Activated T-helper 1 cell treated with anti-CD3 and anti-CD28 coated beads, Interleukin-2, amount 50 U/mL, for 16 hours (primary cell): ENCODE measurements around the gene CEBPA.

Experiments
- DNase-seq, 2 donors: peaks; one replicate each; pipeline ENCODE4 v3.0.0-alpha.2; 2020; ENCODE audit warnings: low read depth in 1 of 2, low spot score in 1 of 2

Gene CEBPA

GRCh38 chr19:33273881-33274662 is 28.3 kb downstream of the CEBPA start:
- no peak for DNase-seq

DNA sequence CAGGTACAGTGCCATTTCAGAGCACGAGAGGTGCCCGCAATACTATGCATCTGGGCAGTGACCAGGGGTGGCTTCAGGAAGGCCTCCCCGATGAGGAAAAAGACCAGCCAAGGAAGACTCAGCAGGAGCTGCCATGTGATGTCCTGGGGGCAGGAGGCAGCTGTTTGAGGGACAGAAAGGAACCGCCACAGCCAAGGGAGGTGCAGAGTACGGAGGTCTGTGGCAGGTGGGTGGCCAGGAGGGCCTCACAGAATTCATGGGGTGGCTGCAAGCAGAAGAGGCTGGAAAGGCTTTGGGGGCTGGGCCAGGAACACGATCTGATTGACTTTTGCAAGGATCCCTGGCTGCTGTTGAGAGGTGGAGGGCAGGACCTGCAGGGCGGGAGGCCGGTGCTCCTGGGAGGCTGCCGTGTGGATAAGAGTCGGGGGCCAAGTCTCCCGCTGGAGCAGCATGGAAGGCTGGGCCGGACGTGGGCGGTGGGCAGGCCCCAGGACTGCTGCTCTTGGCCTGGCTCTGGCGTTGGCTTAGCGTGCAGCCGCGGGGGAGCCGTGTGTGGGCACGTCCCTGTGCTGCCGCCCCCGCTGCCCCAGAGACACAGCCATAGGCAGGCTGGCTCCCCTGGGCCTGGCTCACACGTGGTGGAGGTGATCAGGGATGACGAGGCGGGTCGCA is 29.1 kb downstream of the CEBPA start:
- no peak for DNase-seq

DNA sequence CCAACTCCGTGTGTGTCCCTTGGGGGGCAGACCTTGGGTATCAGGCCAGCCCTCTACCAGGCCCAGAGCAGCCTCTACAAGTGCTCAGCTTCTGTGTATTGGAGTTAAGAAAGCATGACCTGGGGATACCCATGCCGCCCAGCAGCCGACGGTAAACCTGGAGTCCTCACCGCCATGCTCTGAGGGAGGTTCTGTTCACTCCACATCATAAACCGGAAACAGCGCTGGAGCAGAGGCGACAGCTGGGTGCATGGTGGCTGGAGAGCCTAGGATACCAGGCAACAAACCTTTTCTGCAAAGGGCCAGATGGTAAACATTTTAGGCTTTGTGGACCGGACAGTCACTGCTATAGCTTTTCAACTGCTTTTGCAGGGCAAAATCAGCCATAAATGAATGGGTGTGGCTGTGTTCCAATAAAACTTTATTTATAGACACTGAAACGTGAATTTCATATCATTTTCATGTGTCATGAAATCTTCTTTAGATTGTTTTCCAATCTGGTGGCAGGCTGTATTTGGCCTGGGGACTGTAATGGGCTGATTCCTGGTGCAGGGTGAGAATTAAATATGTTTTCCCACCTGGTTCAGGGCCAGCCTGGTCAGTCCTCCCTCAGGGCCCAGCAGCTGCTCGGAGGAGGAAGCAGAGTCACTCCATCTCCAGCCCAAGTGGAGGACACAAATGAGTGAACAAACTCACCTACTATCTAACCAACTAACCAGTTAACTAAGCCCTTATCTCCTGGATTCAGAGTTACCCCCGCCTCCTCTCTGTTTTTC is 30.9 kb downstream of the CEBPA start:
- DNase-seq = no peak

- no peak for DNase-seq
These were observed 31.6 kb downstream of the CEBPA start for GRCh38 chr19:33270769-33271168.

DNA sequence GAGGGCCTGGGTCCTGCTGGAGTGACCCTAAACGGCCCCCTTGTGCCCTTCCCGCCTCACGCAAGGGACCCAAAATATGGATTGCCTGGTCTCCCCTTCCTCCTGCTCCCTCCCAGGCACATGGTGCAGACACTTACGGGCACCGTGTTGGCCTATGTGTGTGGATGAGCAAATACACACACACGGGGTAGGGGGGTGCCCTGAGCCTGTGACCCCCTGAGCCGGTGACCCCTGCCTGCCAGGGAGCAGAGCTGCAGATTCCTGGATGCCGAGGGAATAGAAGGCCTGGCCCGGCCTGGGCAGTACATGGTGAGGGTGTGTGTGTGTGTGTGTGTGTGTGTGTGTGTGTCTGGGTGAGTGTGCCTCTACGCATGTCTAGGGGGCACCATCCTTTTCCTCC is 33.3 kb downstream of the CEBPA start:
- no peak for DNase-seq

- DNase-seq = no peak
These were observed 34.0 kb downstream of the CEBPA start for GRCh38 chr19:33268162-33268991.

DNA sequence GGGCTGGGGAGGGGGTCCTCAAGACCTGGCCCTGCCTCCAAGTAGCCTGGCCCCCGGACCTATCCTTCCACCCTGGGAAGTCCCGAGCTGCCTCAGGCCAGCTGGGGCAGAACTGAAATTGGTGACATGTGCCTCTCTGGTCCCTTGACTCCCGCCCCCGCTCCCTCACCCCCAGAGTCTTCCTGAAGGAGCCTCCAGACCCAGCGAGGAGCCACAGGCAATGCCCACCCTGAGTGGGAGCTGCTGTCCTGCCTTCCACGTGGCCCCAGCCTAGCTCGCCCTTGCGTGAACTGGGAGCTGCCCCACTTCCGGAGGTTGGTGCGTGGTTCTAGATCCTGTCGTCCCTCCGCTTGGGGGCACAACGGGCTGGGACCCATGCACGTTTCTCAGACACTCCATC is 34.6 kb downstream of the CEBPA start:
- DNase-seq = no peak

GRCh38 chr19:33266974-33267484 is 35.3 kb downstream of the CEBPA start:
- no peak for DNase-seq

GRCh38 chr19:33264881-33265445 is 37.4 kb downstream of the CEBPA start:
- DNase-seq = no peak

- DNase-seq = no peak
These were observed 38.9 kb downstream of the CEBPA start for GRCh38 chr19:33263325-33264023.

DNA sequence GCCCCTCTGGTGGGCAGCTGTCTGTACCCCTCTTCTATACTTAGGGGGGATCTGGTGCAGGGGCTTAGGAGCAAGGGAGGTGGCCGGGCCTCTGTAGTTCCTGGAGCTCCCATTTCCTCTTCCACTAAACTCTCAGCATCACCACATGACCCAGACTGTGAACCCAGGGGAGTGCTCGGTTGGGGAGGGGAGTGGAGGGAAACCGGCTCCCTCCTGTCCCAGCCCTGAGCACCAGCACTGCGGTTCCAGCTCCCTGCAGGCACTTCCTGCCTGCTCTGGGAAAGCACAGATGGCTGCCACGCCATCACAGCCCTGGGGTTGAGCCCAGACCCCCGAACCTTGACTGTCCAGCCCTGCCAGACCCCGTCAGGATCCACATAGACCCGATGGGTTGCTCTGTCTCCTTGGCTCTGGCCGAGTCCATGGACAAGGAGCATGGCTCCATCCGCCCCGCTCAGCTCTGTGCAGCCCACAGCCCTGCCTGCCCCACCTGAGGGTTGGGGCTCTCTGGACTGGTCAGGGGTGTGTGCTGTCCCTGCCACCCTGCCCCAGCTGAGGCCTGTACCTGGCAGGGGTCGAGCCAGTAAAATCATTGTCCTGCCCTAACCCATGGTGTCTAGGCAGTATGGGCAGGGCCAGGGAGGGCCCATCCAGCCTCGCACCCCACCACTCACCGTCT is 40.7 kb downstream of the CEBPA start:
- no peak for DNase-seq

GRCh38 chr19:33260628-33261418 is 41.5 kb downstream of the CEBPA start:
- no peak for DNase-seq

GRCh38 chr19:33259539-33259938 is 42.8 kb downstream of the CEBPA start:
- no peak for DNase-seq

GRCh38 chr19:33257828-33258227 is 44.5 kb downstream of the CEBPA start:
- no peak for DNase-seq

- no peak for DNase-seq
These were observed 46.1 kb downstream of the CEBPA start for GRCh38 chr19:33256261-33256660.

DNA sequence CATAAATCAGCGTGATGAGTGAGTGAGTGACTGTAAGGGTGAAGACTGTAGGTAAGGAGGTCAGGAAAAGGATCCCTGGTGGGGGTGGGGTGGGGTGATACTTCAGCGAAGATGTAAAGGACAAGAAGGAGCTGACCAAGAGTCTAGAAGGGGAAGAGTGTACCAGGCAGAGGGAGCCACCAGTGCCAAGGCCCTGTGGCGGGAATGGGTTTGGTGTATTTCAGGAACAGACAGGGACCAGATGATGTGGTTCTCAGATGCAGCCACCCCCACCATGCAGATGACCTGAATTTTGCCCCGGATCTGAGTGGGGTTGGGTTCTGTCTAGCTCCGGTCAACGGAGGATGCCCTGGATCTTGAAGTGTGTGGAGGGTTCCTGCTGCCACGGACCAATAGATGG is 46.6 kb downstream of the CEBPA start:
- no peak for DNase-seq

DNA sequence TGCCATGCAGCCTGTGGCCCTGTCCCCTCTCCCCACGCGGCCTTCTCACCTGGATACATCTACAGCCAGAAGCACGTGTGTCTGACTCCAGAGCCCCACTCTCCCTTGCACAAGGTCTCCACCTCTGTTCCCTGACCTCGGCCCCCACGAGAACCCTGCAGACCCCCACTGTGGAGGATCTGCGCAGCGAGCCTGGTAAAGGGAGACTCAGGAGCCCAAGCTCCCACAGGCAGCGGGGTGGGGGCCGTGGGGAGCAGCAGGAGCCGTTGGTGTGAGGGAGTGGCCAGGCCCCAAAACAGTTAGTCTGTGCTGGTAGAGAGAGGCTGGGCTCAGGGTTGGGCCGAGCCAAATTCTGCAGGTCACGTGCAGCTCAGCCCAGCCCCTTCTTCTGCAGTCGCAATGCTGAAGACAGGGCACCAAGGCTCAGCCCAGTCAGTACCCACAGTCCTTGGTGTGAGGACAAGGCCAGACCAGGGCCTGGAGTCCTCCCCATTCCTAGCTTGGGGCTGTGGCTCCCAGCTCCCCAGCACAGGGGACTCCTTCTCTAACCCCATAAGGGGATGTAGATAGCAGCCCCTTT is 48.0 kb downstream of the CEBPA start:
- DNase-seq = no peak

- no peak for DNase-seq
These were observed 49.4 kb downstream of the CEBPA start for GRCh38 chr19:33252971-33253370.
